ENCODE measurements around the gene PTAFR.

Gene PTAFR

DNA sequence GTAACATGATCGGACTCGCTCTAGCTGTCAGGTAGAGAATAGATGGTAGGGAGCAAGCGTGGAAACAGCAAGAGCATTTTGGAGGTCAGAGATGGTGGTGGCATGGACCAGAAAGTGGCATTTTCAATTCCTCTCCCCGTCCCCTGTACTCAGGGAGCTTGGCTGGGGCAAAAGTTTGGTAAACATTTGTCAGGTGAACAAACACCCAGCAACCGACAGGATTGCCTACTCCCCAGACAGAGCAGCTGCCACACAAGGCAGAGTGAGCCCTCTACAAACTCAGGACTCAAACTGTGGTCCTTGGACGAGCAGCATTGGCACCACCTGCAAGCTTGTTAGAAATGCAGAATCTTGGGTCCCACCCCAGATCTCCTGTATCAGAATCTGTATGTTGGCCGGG, 14.3 kb downstream of the PTAFR start:
- no peak overlapping the region for H3K4me3 ChIP-seq (ENCODE audit: low read depth, low read length)
- TF ChIP-seq, protein P1, sequence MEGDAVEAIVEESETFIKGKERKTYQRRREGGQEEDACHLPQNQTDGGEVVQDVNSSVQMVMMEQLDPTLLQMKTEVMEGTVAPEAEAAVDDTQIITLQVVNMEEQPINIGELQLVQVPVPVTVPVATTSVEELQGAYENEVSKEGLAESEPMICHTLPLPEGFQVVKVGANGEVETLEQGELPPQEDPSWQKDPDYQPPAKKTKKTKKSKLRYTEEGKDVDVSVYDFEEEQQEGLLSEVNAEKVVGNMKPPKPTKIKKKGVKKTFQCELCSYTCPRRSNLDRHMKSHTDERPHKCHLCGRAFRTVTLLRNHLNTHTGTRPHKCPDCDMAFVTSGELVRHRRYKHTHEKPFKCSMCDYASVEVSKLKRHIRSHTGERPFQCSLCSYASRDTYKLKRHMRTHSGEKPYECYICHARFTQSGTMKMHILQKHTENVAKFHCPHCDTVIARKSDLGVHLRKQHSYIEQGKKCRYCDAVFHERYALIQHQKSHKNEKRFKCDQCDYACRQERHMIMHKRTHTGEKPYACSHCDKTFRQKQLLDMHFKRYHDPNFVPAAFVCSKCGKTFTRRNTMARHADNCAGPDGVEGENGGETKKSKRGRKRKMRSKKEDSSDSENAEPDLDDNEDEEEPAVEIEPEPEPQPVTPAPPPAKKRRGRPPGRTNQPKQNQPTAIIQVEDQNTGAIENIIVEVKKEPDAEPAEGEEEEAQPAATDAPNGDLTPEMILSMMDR (IDR thresholded peaks at IDR 0.05; ENCODE audit: low read depth, low read length, missing control alignments), result no peak
- no peak for DNase-seq (ENCODE audit: low read depth)

DNA sequence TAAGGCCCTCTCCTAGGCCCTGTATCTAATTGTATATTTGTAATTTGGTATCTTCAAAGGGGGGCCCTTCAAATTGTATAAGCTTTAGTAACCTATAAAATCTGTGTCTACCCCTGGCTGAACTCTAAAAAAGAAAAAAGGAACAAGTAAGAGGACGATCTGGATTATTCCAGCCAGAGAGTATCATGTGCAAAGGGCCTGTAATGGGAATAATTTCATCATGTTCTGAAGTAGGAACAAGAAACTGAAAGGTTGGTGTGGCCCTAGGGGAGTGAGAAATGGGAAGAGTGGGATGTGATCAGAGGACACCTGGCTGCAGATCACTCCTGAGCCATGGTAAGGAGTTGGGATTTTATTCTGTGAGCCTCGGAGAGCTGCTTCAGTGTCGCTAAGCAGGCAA, 14.7 kb downstream of the PTAFR start:
- no peak overlapping the region for H3K4me3 ChIP-seq (ENCODE audit: low read depth, low read length)
- TF ChIP-seq, protein P1 (IDR thresholded peaks at IDR 0.05; ENCODE audit: low read depth, low read length, missing control alignments), result no peak
- DNase-seq (ENCODE audit: low read depth), result no peak

DNA sequence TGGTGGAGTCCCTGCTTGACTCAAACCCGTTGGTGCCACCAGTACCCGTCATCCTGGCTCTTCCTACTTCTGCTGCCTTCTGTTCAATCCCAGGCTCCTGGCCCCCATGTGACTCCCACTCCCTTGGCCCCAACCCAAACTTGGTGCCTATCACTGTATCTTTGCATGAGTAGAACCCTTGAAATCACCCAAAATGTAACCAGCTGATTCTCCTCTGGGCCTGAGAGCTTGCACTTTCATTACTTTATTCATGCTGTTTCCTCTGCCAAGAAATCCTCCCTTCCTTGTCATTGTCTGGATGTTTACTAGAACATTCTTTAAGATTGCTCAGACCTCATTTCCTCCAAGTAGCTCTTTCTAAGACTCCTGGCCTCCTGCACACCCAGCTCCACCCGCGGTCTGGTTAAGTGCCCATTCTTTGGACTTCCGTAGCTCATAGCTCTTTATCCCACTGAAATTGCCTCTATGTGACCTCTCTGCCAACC, 15.7 kb downstream of the PTAFR start:
- H3K4me3 ChIP-seq (ENCODE audit: low read depth, low read length), result no peak overlapping the region
- DNase-seq (ENCODE audit: low read depth), result no peak
- TF ChIP-seq, protein P1 (IDR thresholded peaks at IDR 0.05; ENCODE audit: low read depth, low read length, missing control alignments), result no peak

DNA sequence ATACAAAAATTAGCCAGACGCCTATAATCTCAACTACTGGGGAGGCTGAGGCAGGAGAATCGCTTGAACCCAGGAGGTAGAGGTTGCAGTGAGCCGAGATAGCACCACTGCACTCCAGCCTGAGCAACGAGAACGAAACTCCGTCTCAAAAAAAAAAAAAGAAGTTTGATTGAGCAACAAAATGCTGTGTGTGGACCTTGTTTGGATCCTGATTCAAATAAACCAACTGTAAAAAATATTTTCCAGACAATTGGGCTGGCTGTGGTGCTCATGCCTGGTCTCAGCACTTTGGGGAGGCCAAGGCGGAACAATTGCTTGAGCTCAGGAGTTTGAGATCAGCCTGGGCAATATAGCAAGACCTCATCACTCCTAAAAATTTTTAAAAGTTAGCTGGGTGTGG, 16.8 kb downstream of the PTAFR start:
- TF ChIP-seq, protein P1 (IDR thresholded peaks at IDR 0.05; ENCODE audit: low read depth, low read length, missing control alignments), result no peak

DNA sequence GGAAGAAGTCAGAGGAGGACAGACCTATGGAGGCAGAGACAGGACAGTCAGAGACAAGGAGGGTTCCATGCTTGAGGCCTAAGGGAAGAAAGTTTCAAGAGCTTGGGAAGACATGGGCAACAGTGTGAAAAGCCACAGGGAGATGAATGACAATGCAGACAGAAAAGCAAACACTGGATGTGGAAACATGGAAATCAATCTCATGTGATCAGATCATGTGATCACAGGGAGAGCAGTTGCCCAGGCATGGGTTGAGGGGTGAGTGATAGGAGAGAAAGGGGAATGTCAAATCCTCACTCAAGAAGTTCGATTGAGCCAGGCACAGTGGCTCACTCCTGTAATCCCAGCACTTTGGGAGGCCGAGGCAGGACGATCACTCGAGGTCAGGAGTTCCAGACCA, 17.2 kb downstream of the PTAFR start:
- no peak overlapping the region for H3K4me3 ChIP-seq (ENCODE audit: low read depth, low read length)
- TF ChIP-seq, protein P1 (IDR thresholded peaks at IDR 0.05; ENCODE audit: low read depth, low read length, missing control alignments), result no peak
- no peak for DNase-seq (ENCODE audit: low read depth)

More for the DNA sequence above, 16.8 kb downstream of the PTAFR start:
- DNase-seq (ENCODE audit: low read depth), result no peak
- no peak overlapping the region for H3K4me3 ChIP-seq (ENCODE audit: low read depth, low read length)

DNA sequence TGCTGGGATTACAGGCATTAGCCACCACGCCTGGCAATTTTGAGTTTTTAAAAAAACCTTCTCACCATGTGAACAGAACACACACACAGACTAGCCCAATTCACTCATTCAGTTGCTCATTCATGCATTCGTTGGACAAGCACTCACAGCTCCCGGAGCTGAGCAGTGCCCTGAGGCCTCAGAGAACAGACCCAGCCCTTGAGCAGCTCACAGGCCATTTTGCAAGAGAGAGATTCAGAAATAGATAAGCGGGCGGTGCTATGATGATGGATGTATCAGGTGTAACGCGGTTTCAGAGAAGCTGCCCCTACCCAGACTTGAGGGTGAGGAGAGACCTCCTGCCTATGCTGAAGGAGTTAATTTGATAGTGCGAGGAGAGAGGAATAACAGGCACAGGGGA, 18.6 kb downstream of the PTAFR start:
- no peak overlapping the region for H3K4me3 ChIP-seq (ENCODE audit: low read depth, low read length)
- no peak for DNase-seq (ENCODE audit: low read depth)
- TF ChIP-seq, protein P1 (IDR thresholded peaks at IDR 0.05; ENCODE audit: low read depth, low read length, missing control alignments), result no peak

DNA sequence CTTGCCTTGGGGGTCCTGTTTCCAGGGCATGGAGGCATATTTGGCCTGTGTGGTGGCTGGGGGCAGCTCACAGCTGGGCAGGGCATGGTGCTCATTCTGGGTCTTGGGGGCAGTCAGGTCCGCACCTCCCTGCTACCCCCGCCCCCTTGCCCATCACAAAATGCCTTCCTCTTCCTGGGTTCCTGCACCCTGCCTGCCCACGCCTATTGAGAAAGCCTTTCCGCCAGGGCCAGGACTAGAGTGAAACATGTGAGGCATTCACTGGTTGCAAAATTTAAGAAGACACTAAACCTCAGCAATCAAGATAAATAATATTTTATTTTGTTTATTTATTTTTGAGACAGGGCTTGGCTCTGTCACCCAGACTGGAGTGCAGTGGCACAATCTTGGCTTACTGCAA, 19.7 kb downstream of the PTAFR start:
- no peak for DNase-seq (ENCODE audit: low read depth)
- H3K4me3 ChIP-seq (ENCODE audit: low read depth, low read length), result no peak overlapping the region
- TF ChIP-seq, protein P1 (IDR thresholded peaks at IDR 0.05; ENCODE audit: low read depth, low read length, missing control alignments), result no peak

All from GM12864 (cell line).